SK-N-SH (cell line): Measurements from ENCODE around the gene UBTD2. TPM values are rescaled to one million over a fixed set of nuclear protein-coding genes. Genes with fewer than 3 reads are reported as not detected.

ENCODE experiments used
- CTCF ChIA-PET: fragments of 300-600, 350-600 bp; formaldehyde crosslinking; extraction: SDS; loops from one replicate; lab custom pipeline; 2021; lab: Yijun Ruan, JAX
- POLR2A ChIA-PET: fragments of 350-600 bp; sonication (Branson Sonifier 250); formaldehyde crosslinking; extraction: SDS; loops from one replicate; lab custom pipeline; 2020; ENCODE audit warnings: antibody characterized with exemption, inconsistent platforms; lab: Yijun Ruan, JAX
- DNase-seq: peaks from one replicate; pipeline ENCODE4 v3.0.0; 2012
- H2AFZ ChIP-seq: fragments of 200-600 bp; sonication (generic); 2 replicates; pipeline ENCODE4 v1.8.1; 2016; ENCODE audit warnings: antibody characterized with exemption, mild to moderate bottlenecking, low read depth
- H3F3A ChIP-seq: fragments of 200-600 bp; sonication (generic); replicated peaks from 2 replicates; pipeline ENCODE3; 2016; ENCODE audit warnings: antibody characterized with exemption, mild to moderate bottlenecking; ENCODE audit not compliant: insufficient read depth
- H3K27ac ChIP-seq, 2 experiments: fragments of 200-500 bp in 1 of 2; fragments of 200-600 bp in 1 of 2; sonication (Bioruptor generic) in 1 of 2; sonication (generic), shearing (Covaris generic) in 1 of 2; 2 replicates each; pipeline versions ENCODE4 v1.5.1 to v1.6.1; 2014 to 2016; ENCODE audit warnings: low read depth in 2 of 2, inconsistent platforms in 1 of 2, low read length in 1 of 2, mild to moderate bottlenecking in 1 of 2, mixed read lengths in 1 of 2
- H3K27me3 ChIP-seq: fragments of 200-600 bp; sonication (generic), shearing (Covaris generic); 2 replicates; pipeline ENCODE4 v1.6.1; 2016; ENCODE audit warnings: mixed run types; ENCODE audit not compliant: insufficient read depth
- H3K36me3 ChIP-seq, 2 experiments: fragments of 200-500 bp in 1 of 2; fragments of 200-600 bp in 1 of 2; sonication (Bioruptor generic) in 1 of 2; sonication (generic) in 1 of 2; replicated peaks in 1 of 2; 2 replicates each; pipeline versions ENCODE3 to v1.5.1; 2014 to 2016; ENCODE audit warnings: low read length in 1 of 2, mild to moderate bottlenecking in 1 of 2; ENCODE audit not compliant: insufficient read depth in 2 of 2, control insufficient read depth in 1 of 2
- H3K4me1 ChIP-seq, 2 experiments: fragments of 200-500 bp in 1 of 2; fragments of 200-600 bp in 1 of 2; sonication (Bioruptor generic) in 1 of 2; sonication (generic), shearing (Covaris generic) in 1 of 2; 2 replicates each; pipeline versions ENCODE4 v1.5.1 to v1.6.1; 2014 to 2016; ENCODE audit warnings: low read depth in 1 of 2, low read length in 1 of 2, mixed run types in 1 of 2; ENCODE audit not compliant: insufficient read depth in 2 of 2, control insufficient read depth in 1 of 2
- H3K4me2 ChIP-seq: fragments of 200-600 bp; sonication (generic), shearing (Covaris generic); 2 replicates; pipeline ENCODE4 v1.6.1; 2017; ENCODE audit warnings: mixed run types
- H3K4me3 ChIP-seq, 2 experiments: fragments of 200-500 bp in 1 of 2; fragments of 200-600 bp in 1 of 2; sonication (Bioruptor generic) in 1 of 2; sonication (generic), shearing (Covaris generic) in 1 of 2; 2 replicates each; pipeline versions ENCODE4 v1.5.1 to v1.8.1; 2014 to 2016; ENCODE audit warnings: low read depth in 2 of 2, inconsistent platforms in 1 of 2, low read length in 1 of 2, mild to moderate bottlenecking in 1 of 2, mixed read lengths in 1 of 2, moderate library complexity in 1 of 2
- H3K79me2 ChIP-seq: fragments of 200-600 bp; sonication (generic); 2 replicates; pipeline ENCODE4 v1.8.1; 2017; ENCODE audit warnings: mild to moderate bottlenecking; ENCODE audit not compliant: insufficient read depth
- H3K9ac ChIP-seq: fragments of 200-600 bp; sonication (generic); 2 replicates; pipeline ENCODE4 v1.6.1; 2017; ENCODE audit warnings: mixed run types
- H3K9me2 ChIP-seq: fragments of 200-600 bp; sonication (generic); 2 replicates; pipeline ENCODE4 v1.6.1; 2017; ENCODE audit warnings: mixed run types
- H3K9me3 ChIP-seq: fragments of 200-600 bp; sonication (generic); 2 replicates; pipeline ENCODE4 v1.6.1; 2017; ENCODE audit warnings: mixed run types, mild to moderate bottlenecking, moderate library complexity
- H4K20me1 ChIP-seq: fragments of 200-600 bp; sonication (generic); 2 replicates; pipeline ENCODE4 v1.6.1; 2017; ENCODE audit warnings: mild to moderate bottlenecking, mixed run types; ENCODE audit not compliant: insufficient read depth
- ELF1 ChIP-seq: IDR thresholded peaks from 2 replicates; pipeline ENCODE4 v1.4.0; 2012
- FOSL2 ChIP-seq: IDR thresholded peaks from 2 replicates; pipeline ENCODE4 v1.4.0; 2012; ENCODE audit warnings: low read depth, mild to moderate bottlenecking, moderate library complexity, borderline replicate concordance
- GABPA ChIP-seq: IDR thresholded peaks from 2 replicates; pipeline ENCODE4 v1.4.0; 2012; ENCODE audit warnings: low read depth, mild to moderate bottlenecking
- GATA2 ChIP-seq: sonication (generic); formaldehyde crosslinking; IDR thresholded peaks from 2 replicates; pipeline ENCODE4 v1.5.0; 2020; ENCODE audit warnings: mild to moderate bottlenecking, missing genetic modification reagents
- JUND ChIP-seq: IDR thresholded peaks from 2 replicates; pipeline ENCODE4 v1.4.0; 2012
- RXRA ChIP-seq: IDR thresholded peaks from 2 replicates; pipeline ENCODE4 v1.4.0; 2012; ENCODE audit warnings: low read depth, mild to moderate bottlenecking, borderline replicate concordance
- SIN3A ChIP-seq: IDR thresholded peaks from 2 replicates; pipeline ENCODE4 v1.6.1; 2012; ENCODE audit warnings: low read depth, mild to moderate bottlenecking, low read length, moderate library complexity, borderline replicate concordance
- SMC3 ChIP-seq: IDR thresholded peaks from 2 replicates; pipeline ENCODE4 v1.6.1; 2012; ENCODE audit warnings: low read depth, low read length, improper control_type of control experiment
- YY1 ChIP-seq: IDR thresholded peaks from 2 replicates; pipeline ENCODE4 v1.4.0; 2012; ENCODE audit warnings: low read depth, mild to moderate bottlenecking
- ZBTB33 ChIP-seq: IDR thresholded peaks from 2 replicates; pipeline ENCODE4 v1.4.0; 2012; ENCODE audit warnings: low read depth, borderline replicate concordance
- WGBS: methylation state at CpG from one replicate; pipeline ENCODE4 v1.1.6; 2017; ENCODE audit warnings: low lambda C conversion rate; 5-methylcytosine and 5-hydroxymethylcytosine counted together
- polyA plus RNA-seq, 3 experiments: library from polyadenylated mRNA; depleted of rRNA; stranded (reverse); fragments of >200 nt; gene quantifications; 2 replicates each; pipeline ENCODE4 v1.2.3, GENCODE V29; 2012
- TF ChIP-seq, protein P1 (sequence below): IDR thresholded peaks from 2 replicates; pipeline ENCODE4 v1.6.1; 2012; ENCODE audit warnings: mild to moderate bottlenecking, low read depth, low read length, moderate library complexity
- TF ChIP-seq, protein P2 (sequence below): IDR thresholded peaks from 2 replicates; pipeline ENCODE4 v1.4.0; 2012; ENCODE audit warnings: low read depth
- TF ChIP-seq, protein P3 (sequence below): IDR thresholded peaks from 2 replicates; pipeline ENCODE4 v1.4.0; 2012; ENCODE audit warnings: low read depth, borderline replicate concordance
- TF ChIP-seq, protein P4 (sequence below): fragments of 150-350 bp; IDR thresholded peaks from 2 replicates; pipeline ENCODE4 v1.6.1; 2016; ENCODE audit warnings: mild to moderate bottlenecking, low read depth, low read length
- TF ChIP-seq, protein P5 (sequence below): fragments of 200-600 bp; sonication (generic); IDR thresholded peaks from 2 replicates; pipeline ENCODE4 v1.6.1; 2017; ENCODE audit warnings: antibody characterized with exemption, mild to moderate bottlenecking, moderate library complexity

The UBTD2 gene
- polyA plus RNA-seq, 1 of the 3 experiments (the other 2 are of a cell fraction): 13.8 TPM

- peaks cover 24 to 45% of the 10 kb centered on the region in 2 experiments for H3K36me3 ChIP-seq
- 98% methylated on average over 8 of the region's 8 CpGs for WGBS
- no peak overlapping the region for H3K4me3 ChIP-seq
- no peak for DNase-seq
- H3K9me3 ChIP-seq: no peaks in the 10 kb centered on the region
- no peak overlapping the region for H3K4me2 ChIP-seq
- H3K79me2 ChIP-seq: peaks cover 64% of the 10 kb centered on the region; the same call in 1 of the 2 replicates
- H2AFZ ChIP-seq: no peak overlapping the region
- H3K4me1 ChIP-seq: no peaks in the 10 kb centered on the region; a peak in 1 of 4 replicates
- H3K27ac ChIP-seq: no peak overlapping the region
- TF ChIP-seq ELF1 (no peak), FOSL2 (no peak), JUND (no peak), SIN3A (no peak), GABPA (no peak), RXRA (no peak), ZBTB33 (no peak), YY1 (no peak), SMC3 (no peak), GATA2 (CRISPR knock-in tag) (no peak)
- TF ChIP-seq, protein P1, sequence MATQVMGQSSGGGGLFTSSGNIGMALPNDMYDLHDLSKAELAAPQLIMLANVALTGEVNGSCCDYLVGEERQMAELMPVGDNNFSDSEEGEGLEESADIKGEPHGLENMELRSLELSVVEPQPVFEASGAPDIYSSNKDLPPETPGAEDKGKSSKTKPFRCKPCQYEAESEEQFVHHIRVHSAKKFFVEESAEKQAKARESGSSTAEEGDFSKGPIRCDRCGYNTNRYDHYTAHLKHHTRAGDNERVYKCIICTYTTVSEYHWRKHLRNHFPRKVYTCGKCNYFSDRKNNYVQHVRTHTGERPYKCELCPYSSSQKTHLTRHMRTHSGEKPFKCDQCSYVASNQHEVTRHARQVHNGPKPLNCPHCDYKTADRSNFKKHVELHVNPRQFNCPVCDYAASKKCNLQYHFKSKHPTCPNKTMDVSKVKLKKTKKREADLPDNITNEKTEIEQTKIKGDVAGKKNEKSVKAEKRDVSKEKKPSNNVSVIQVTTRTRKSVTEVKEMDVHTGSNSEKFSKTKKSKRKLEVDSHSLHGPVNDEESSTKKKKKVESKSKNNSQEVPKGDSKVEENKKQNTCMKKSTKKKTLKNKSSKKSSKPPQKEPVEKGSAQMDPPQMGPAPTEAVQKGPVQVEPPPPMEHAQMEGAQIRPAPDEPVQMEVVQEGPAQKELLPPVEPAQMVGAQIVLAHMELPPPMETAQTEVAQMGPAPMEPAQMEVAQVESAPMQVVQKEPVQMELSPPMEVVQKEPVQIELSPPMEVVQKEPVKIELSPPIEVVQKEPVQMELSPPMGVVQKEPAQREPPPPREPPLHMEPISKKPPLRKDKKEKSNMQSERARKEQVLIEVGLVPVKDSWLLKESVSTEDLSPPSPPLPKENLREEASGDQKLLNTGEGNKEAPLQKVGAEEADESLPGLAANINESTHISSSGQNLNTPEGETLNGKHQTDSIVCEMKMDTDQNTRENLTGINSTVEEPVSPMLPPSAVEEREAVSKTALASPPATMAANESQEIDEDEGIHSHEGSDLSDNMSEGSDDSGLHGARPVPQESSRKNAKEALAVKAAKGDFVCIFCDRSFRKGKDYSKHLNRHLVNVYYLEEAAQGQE: no peak
- TF ChIP-seq, protein P2, sequence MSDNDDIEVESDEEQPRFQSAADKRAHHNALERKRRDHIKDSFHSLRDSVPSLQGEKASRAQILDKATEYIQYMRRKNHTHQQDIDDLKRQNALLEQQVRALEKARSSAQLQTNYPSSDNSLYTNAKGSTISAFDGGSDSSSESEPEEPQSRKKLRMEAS: no peak
- TF ChIP-seq, protein P3, sequence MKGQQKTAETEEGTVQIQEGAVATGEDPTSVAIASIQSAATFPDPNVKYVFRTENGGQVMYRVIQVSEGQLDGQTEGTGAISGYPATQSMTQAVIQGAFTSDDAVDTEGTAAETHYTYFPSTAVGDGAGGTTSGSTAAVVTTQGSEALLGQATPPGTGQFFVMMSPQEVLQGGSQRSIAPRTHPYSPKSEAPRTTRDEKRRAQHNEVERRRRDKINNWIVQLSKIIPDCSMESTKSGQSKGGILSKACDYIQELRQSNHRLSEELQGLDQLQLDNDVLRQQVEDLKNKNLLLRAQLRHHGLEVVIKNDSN: no peak
- TF ChIP-seq, protein P4, sequence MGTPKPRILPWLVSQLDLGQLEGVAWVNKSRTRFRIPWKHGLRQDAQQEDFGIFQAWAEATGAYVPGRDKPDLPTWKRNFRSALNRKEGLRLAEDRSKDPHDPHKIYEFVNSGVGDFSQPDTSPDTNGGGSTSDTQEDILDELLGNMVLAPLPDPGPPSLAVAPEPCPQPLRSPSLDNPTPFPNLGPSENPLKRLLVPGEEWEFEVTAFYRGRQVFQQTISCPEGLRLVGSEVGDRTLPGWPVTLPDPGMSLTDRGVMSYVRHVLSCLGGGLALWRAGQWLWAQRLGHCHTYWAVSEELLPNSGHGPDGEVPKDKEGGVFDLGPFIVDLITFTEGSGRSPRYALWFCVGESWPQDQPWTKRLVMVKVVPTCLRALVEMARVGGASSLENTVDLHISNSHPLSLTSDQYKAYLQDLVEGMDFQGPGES: no peak
- TF ChIP-seq, protein P5, sequence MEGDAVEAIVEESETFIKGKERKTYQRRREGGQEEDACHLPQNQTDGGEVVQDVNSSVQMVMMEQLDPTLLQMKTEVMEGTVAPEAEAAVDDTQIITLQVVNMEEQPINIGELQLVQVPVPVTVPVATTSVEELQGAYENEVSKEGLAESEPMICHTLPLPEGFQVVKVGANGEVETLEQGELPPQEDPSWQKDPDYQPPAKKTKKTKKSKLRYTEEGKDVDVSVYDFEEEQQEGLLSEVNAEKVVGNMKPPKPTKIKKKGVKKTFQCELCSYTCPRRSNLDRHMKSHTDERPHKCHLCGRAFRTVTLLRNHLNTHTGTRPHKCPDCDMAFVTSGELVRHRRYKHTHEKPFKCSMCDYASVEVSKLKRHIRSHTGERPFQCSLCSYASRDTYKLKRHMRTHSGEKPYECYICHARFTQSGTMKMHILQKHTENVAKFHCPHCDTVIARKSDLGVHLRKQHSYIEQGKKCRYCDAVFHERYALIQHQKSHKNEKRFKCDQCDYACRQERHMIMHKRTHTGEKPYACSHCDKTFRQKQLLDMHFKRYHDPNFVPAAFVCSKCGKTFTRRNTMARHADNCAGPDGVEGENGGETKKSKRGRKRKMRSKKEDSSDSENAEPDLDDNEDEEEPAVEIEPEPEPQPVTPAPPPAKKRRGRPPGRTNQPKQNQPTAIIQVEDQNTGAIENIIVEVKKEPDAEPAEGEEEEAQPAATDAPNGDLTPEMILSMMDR: no peak
- TF ChIP-seq, all 33 proteins: peak for 0
- Histone ChIP-seq H3F3A (peaks cover 4% of the 10 kb centered on the region), H3K9me2 (no peaks in the 10 kb centered on the region), H3K27me3 (no peaks in the 10 kb centered on the region), H4K20me1 (0 out of 2 replicates have a peak, but pooled peaks cover 10% of the 10 kb centered on the region), H3K9ac (no peak overlapping the region)
- ChIA-PET CTCF (interaction anchor here (0.6 to 1.4 kb wide), 5 partner anchors 9 to 293 kb away, joined by 3 to 6 read pairs (median 3); partner anchors contain the start of gene STK10), POLR2A (no interaction called here)
These were observed 71.9 kb downstream of the UBTD2 start for GRCh38 chr5:172211676-172212075.
